Spleen (tissue), 7 donors: ENCODE measurements around the gene PHACTR1.

Experiments used
- CTCF ChIP-seq, 11 experiments: fragments of 200-600 bp in 7 of 11; fragments of 450-650 bp in 4 of 11; sonication (generic) in 4 of 11; IDR thresholded peaks in 8 of 11; conservative IDR thresholded peaks in 3 of 11; 1 replicate in 7 of 11; 2 replicates in 4 of 11; pipeline versions ENCODE4 v1.4.0 to v1.8.0; 2016 to 2021; ENCODE audit warnings: antibody characterized with exemption in 11 of 11, inconsistent platforms in 4 of 11, mild to moderate bottlenecking in 1 of 11
- POLR2A ChIP-seq, 3 donors: fragments of 450-650 bp; IDR thresholded peaks; one replicate each; pipeline ENCODE4 v1.5.1; 2017; ENCODE audit warnings: antibody characterized with exemption in 3 of 3, mild to moderate bottlenecking in 1 of 3
- POLR2AphosphoS5 ChIP-seq, 3 donors: sonication (generic); formaldehyde crosslinking; IDR thresholded peaks; one replicate each; pipeline ENCODE4 v1.5.1; 2017; ENCODE audit warnings: antibody characterized with exemption in 3 of 3
- donor health status: DM: no; HTN: no; CAD: no; lungs with moderate emphysema.
- donor health status: DM: no; HTN: no; CAD: no.
- donor health status: DM: no; HTN: no; CAD: no.

- TF ChIP-seq CTCF (IDR thresholded peaks at IDR 0.05 in 8 of 11, conservative IDR thresholded peaks at IDR 0.05 in 3 of 11) (no peak), POLR2AphosphoS5 (IDR thresholded peaks at IDR 0.05) (no peak), POLR2A (IDR thresholded peaks at IDR 0.05) (no peak)
These were observed 422.6 kb downstream of the PHACTR1 start for GRCh38 chr6:13139119-13139518.
